Spleen (tissue), 11 donors: ENCODE measurements around the gene PYDC2. TPM values are rescaled to one million over a fixed set of nuclear protein-coding genes. Genes with fewer than 3 reads are reported as not detected.

Experiments used
- DNase-seq: peaks from one replicate; pipeline ENCODE4 v3.0.0-alpha.2; 2020
- H3K27ac ChIP-seq, 8 donors: fragments of 200-600 bp; sonication (generic) in 7 of 8; 1 replicate in 4 of 8; 2 replicates in 4 of 8; pipeline versions ENCODE4 v1.5.0 to v1.8.0; 2016 to 2021; ENCODE audit warnings: inconsistent platforms in 4 of 8, mild to moderate bottlenecking in 4 of 8, moderate library complexity in 1 of 8
- H3K27me3 ChIP-seq, 7 donors: fragments of 200-600 bp; sonication (generic) in 6 of 7; replicated peaks in 1 of 7; 1 replicate in 4 of 7; 2 replicates in 3 of 7; pipeline versions ENCODE4 v1.5.0 to v1.8.0; 2016 to 2021; ENCODE audit warnings: inconsistent platforms in 3 of 7, mild to moderate bottlenecking in 1 of 7
- H3K36me3 ChIP-seq, 6 donors: fragments of 200-600 bp; sonication (generic) in 5 of 6; 1 replicate in 4 of 6; 2 replicates in 2 of 6; pipeline versions ENCODE4 v1.5.0 to v1.8.0; 2016 to 2021; ENCODE audit warnings: inconsistent platforms in 2 of 6
- H3K4me1 ChIP-seq, 6 donors: fragments of 200-600 bp; sonication (generic) in 5 of 6; 1 replicate in 3 of 6; 2 replicates in 3 of 6; pipeline versions ENCODE4 v1.5.0 to v1.8.0; 2016 to 2021; ENCODE audit warnings: inconsistent platforms in 3 of 6
- H3K4me3 ChIP-seq, 8 donors: fragments of 200-600 bp; sonication (generic) in 7 of 8; 1 replicate in 4 of 8; 2 replicates in 4 of 8; pipeline versions ENCODE4 v1.5.0 to v1.8.0; 2016 to 2021; ENCODE audit warnings: inconsistent platforms in 4 of 8, mild to moderate bottlenecking in 4 of 8, moderate library complexity in 2 of 8
- H3K9me3 ChIP-seq, 8 donors: fragments of 200-600 bp; sonication (generic) in 7 of 8; 1 replicate in 4 of 8; 2 replicates in 4 of 8; pipeline versions ENCODE4 v1.5.0 to v1.8.0; 2016 to 2021; ENCODE audit warnings: inconsistent platforms in 4 of 8
- CTCF ChIP-seq, 11 experiments: fragments of 200-600 bp in 7 of 11; fragments of 450-650 bp in 4 of 11; sonication (generic) in 4 of 11; IDR thresholded peaks in 8 of 11; conservative IDR thresholded peaks in 3 of 11; 1 replicate in 7 of 11; 2 replicates in 4 of 11; pipeline versions ENCODE4 v1.4.0 to v1.8.0; 2016 to 2021; ENCODE audit warnings: antibody characterized with exemption in 11 of 11, inconsistent platforms in 4 of 11, mild to moderate bottlenecking in 1 of 11
- POLR2A ChIP-seq, 3 donors: fragments of 450-650 bp; IDR thresholded peaks; one replicate each; pipeline ENCODE4 v1.5.1; 2017; ENCODE audit warnings: antibody characterized with exemption in 3 of 3, mild to moderate bottlenecking in 1 of 3
- POLR2AphosphoS5 ChIP-seq, 3 donors: sonication (generic); formaldehyde crosslinking; IDR thresholded peaks; one replicate each; pipeline ENCODE4 v1.5.1; 2017; ENCODE audit warnings: antibody characterized with exemption in 3 of 3
- WGBS, 5 donors: extraction: QIAGEN DNeasy Blood & Tissue Kit in 3 of 5; methylation state at CpG; one replicate each; pipeline versions ENCODE4 v1.1.5 to v1.1.7; 2013 to 2018; 5-methylcytosine and 5-hydroxymethylcytosine counted together
- intact Hi-C: fragments of 100-400 bp; cut with DNase I; formaldehyde crosslinking; loops from one replicate; pipeline ENCODE4 v1.15.0; 2023; ENCODE audit warnings: low total_unique reads
- polyA plus RNA-seq, 3 donors: library from polyadenylated mRNA; stranded (reverse); fragments of 200-250 nt; gene quantifications; one replicate each; pipeline ENCODE4 v1.2.1, GENCODE V29; 2013
- total RNA-seq, 7 donors: library from RNA; depleted of rRNA in 3 of 7; stranded (reverse); fragments of >200 nt in 3 of 7; fragmentation: NEBNext Ultra II Directional in 4 of 7; extraction: Animal tissue kit (Norgen Biotek cat#: 25700) in 4 of 7; gene quantifications; one replicate each; pipeline versions ENCODE4 v1.1.0 to v1.2.1, GENCODE V29; 2016 to 2021
- donor health status: healthy with polysubstance abuse.
- donor health status: DM: no; HTN: no; CAD: no; lungs with moderate emphysema.
- donor health status: DM: no; HTN: no; CAD: no.
- donor health status: Bipolar disorder and iron deficiency.
- donor health status: healthy.
- donor health status: DM: no; HTN: no; CAD: no.
- donor health status: DM: yes; HTN: yes; CAD: no.

The PYDC2 gene
- total and polyA plus RNA-seq, 10 donors = not detected

GRCh38 chr3:191492601-191493000, 31.6 kb downstream of the PYDC2 start:
- DNase-seq = no peak
- intact Hi-C loops = no loop called here
- Histone ChIP-seq H3K27me3 (no peaks in the 10 kb centered on the region), H3K4me3 (no peak overlapping the region), H3K4me1 (no peaks in the 10 kb centered on the region), H3K27ac (no peak overlapping the region), H3K36me3 (no peaks in the 10 kb centered on the region), H3K9me3 (no peaks in the 10 kb centered on the region)
- WGBS, 5 donors = 46 to 61% (median 58%) methylated on average over 1 of the region's 1 CpG
- no peak for TF ChIP-seq CTCF (IDR thresholded peaks at IDR 0.05 in 8 of 11, conservative IDR thresholded peaks at IDR 0.05 in 3 of 11)
- TF ChIP-seq POLR2A (IDR thresholded peaks at IDR 0.05) = no peak
- TF ChIP-seq POLR2AphosphoS5 (IDR thresholded peaks at IDR 0.05) = no peak

- H3K27ac ChIP-seq = no peak overlapping the region
- intact Hi-C loops = no loop called here
- H3K4me1 ChIP-seq = no peaks in the 10 kb centered on the region
- no peaks in the 10 kb centered on the region for H3K9me3 ChIP-seq
- H3K27me3 ChIP-seq = no peaks in the 10 kb centered on the region
- H3K36me3 ChIP-seq = no peaks in the 10 kb centered on the region
- no peak overlapping the region for H3K4me3 ChIP-seq
- DNase-seq = no peak
- no peak for TF ChIP-seq CTCF (IDR thresholded peaks at IDR 0.05 in 8 of 11, conservative IDR thresholded peaks at IDR 0.05 in 3 of 11)
- TF ChIP-seq POLR2A (IDR thresholded peaks at IDR 0.05) = no peak
- no peak for TF ChIP-seq POLR2AphosphoS5 (IDR thresholded peaks at IDR 0.05)
Measured at GRCh38 chr3:191493336-191493735, 32.4 kb downstream of the PYDC2 start.

GRCh38 chr3:191499307-191500080, 38.5 kb downstream of the PYDC2 start:
- no peaks in the 10 kb centered on the region for H3K9me3 ChIP-seq
- intact Hi-C loops = no loop called here
- DNase-seq = no peak
- TF ChIP-seq CTCF (IDR thresholded peaks at IDR 0.05 in 8 of 11, conservative IDR thresholded peaks at IDR 0.05 in 3 of 11) (no peak), POLR2AphosphoS5 (IDR thresholded peaks at IDR 0.05) (peak in 1 of 3 donors; percentile 30)
- peaks cover 0 to 5% (median 0%) of the 10 kb centered on the region in 7 donors for H3K27me3 ChIP-seq
- peak overlapping the region in 1 of 8 donors; percentile 34 for H3K4me3 ChIP-seq
- H3K36me3 ChIP-seq = no peaks in the 10 kb centered on the region
- 51 to 60% (median 58%) methylated on average over 19 to 20 of the region's 20 CpGs for WGBS, 5 donors
- no peak overlapping the region for H3K27ac ChIP-seq
- H3K4me1 ChIP-seq = no peaks in the 10 kb centered on the region

GRCh38 chr3:191500892-191501291, 39.9 kb downstream of the PYDC2 start:
- 75 to 96% (median 87%) methylated on average over 5 of the region's 5 CpGs for WGBS, 5 donors
- no peak for DNase-seq
- Histone ChIP-seq H3K27me3 (peaks cover 0 to 5% (median 0%) of the 10 kb centered on the region in 7 donors), H3K36me3 (no peaks in the 10 kb centered on the region), H3K4me1 (no peaks in the 10 kb centered on the region), H3K9me3 (no peaks in the 10 kb centered on the region), H3K4me3 (no peak overlapping the region), H3K27ac (no peak overlapping the region)
- intact Hi-C loops = no loop called here
- no peak for TF ChIP-seq CTCF (IDR thresholded peaks at IDR 0.05 in 8 of 11, conservative IDR thresholded peaks at IDR 0.05 in 3 of 11)
- no peak for TF ChIP-seq POLR2A (IDR thresholded peaks at IDR 0.05)
- TF ChIP-seq POLR2AphosphoS5 (IDR thresholded peaks at IDR 0.05) = no peak
